H9 (cell line): ENCODE results near the gene HIVEP1. TPM values are rescaled to one million over a fixed set of nuclear protein-coding genes. Genes with fewer than 3 reads are reported as not detected.

ENCODE experiments used
- DNase-seq: peaks from one replicate; pipeline ENCODE4 v3.0.0-alpha.2; 2017
- H2AFZ ChIP-seq: one replicate; pipeline ENCODE4 v1.6.1; 2013; ENCODE audit warnings: mild to moderate bottlenecking, low read length, control low read depth, moderate library complexity
- H2AK5ac ChIP-seq: 2 replicates; pipeline ENCODE4 v1.6.1; 2013; ENCODE audit warnings: low read length, control low read depth, mixed read lengths; ENCODE audit not compliant: insufficient read length
- H2BK120ac ChIP-seq: one replicate; pipeline ENCODE4 v1.6.1; 2013; ENCODE audit warnings: low read depth, mild to moderate bottlenecking, low read length, control low read depth, inconsistent platforms; ENCODE audit not compliant: poor library complexity, severe bottlenecking
- H2BK12ac ChIP-seq: 2 replicates; pipeline ENCODE4 v1.6.1; 2013; ENCODE audit warnings: low read length, control low read depth, mixed read lengths, low read depth; ENCODE audit not compliant: insufficient read length
- H2BK15ac ChIP-seq: 2 replicates; pipeline ENCODE4 v1.6.1; 2013; ENCODE audit warnings: low read depth, low read length, control low read depth
- H2BK20ac ChIP-seq: one replicate; pipeline ENCODE4 v1.6.1; 2013; ENCODE audit warnings: low read depth, mild to moderate bottlenecking, low read length, control low read depth, inconsistent platforms; ENCODE audit not compliant: poor library complexity, severe bottlenecking
- H2BK5ac ChIP-seq: 2 replicates; pipeline ENCODE4 v1.6.1; 2013; ENCODE audit warnings: low read length, control low read depth, mixed read lengths; ENCODE audit not compliant: insufficient read length
- H3K14ac ChIP-seq: 2 replicates; pipeline ENCODE4 v1.6.1; 2013; ENCODE audit warnings: low read length, control low read depth; ENCODE audit not compliant: insufficient read depth
- H3K18ac ChIP-seq: 2 replicates; pipeline ENCODE4 v1.6.1; 2013; ENCODE audit warnings: low read depth, mild to moderate bottlenecking, mixed read lengths, low read length, control low read depth; ENCODE audit not compliant: insufficient read length
- H3K23ac ChIP-seq: 2 replicates; pipeline ENCODE4 v1.6.1; 2013; ENCODE audit warnings: low read length, control low read depth, mixed read lengths, low read depth; ENCODE audit not compliant: insufficient read length
- H3K23me2 ChIP-seq: 2 replicates; pipeline ENCODE4 v1.6.1; 2013; ENCODE audit warnings: low read depth, mild to moderate bottlenecking, mixed read lengths, low read length, control low read depth; ENCODE audit not compliant: insufficient read length, poor library complexity, severe bottlenecking
- H3K27ac ChIP-seq: 2 replicates; pipeline ENCODE4 v1.5.1; 2013; ENCODE audit warnings: low read length, control low read depth, mixed read lengths, low read depth; ENCODE audit not compliant: insufficient read length
- H3K27me3 ChIP-seq: 2 replicates; pipeline ENCODE4 v1.6.1; 2013; ENCODE audit warnings: low read length, control low read depth, inconsistent platforms; ENCODE audit not compliant: insufficient read depth
- H3K4ac ChIP-seq: 2 replicates; pipeline ENCODE4 v1.6.1; 2013; ENCODE audit warnings: low read depth, mild to moderate bottlenecking, control low read depth, inconsistent platforms, low read length, moderate library complexity
- H3K4me1 ChIP-seq: 2 replicates; pipeline ENCODE4 v1.6.1; 2013; ENCODE audit warnings: low read length, control low read depth, inconsistent platforms; ENCODE audit not compliant: insufficient read depth
- H3K4me2 ChIP-seq: 2 replicates; pipeline ENCODE4 v1.6.1; 2013; ENCODE audit warnings: low read length, control low read depth, mixed read lengths; ENCODE audit not compliant: insufficient read length, insufficient read depth
- H3K56ac ChIP-seq: 2 replicates; pipeline ENCODE4 v1.6.1; 2013; ENCODE audit warnings: low read depth, mild to moderate bottlenecking, mixed read lengths, low read length, control low read depth; ENCODE audit not compliant: insufficient read length
- H3K79me1 ChIP-seq: 2 replicates; pipeline ENCODE4 v1.6.1; 2013; ENCODE audit warnings: low read depth, mild to moderate bottlenecking, moderate library complexity, low read length, control low read depth, inconsistent platforms; ENCODE audit not compliant: insufficient read depth, poor library complexity, severe bottlenecking
- H3K79me2 ChIP-seq: 2 replicates; pipeline ENCODE4 v1.6.1; 2013; ENCODE audit warnings: low read length, control low read depth, inconsistent platforms; ENCODE audit not compliant: insufficient read depth
- H3K9ac ChIP-seq: 2 replicates; pipeline ENCODE4 v1.6.1; 2013; ENCODE audit warnings: low read length, control low read depth, mixed read lengths; ENCODE audit not compliant: insufficient read length; ENCODE audit errors: extremely low read depth
- H3K9me3 ChIP-seq: one replicate; pipeline ENCODE4 v1.6.1; 2013; ENCODE audit warnings: low read depth, low read length, inconsistent platforms; ENCODE audit not compliant: control insufficient read depth
- H3T11ph ChIP-seq: one replicate; pipeline ENCODE4 v1.6.1; 2013; ENCODE audit warnings: mild to moderate bottlenecking, low read length, control low read depth, inconsistent platforms
- H4K20me1 ChIP-seq: one replicate; pipeline ENCODE4 v1.6.1; 2013; ENCODE audit not compliant: control insufficient read depth, insufficient read length, insufficient read depth
- H4K5ac ChIP-seq: 2 replicates; pipeline ENCODE4 v1.6.1; 2013; ENCODE audit warnings: low read depth, mild to moderate bottlenecking, mixed read lengths, low read length, control low read depth; ENCODE audit not compliant: insufficient read length
- H4K8ac ChIP-seq: replicated peaks from 2 replicates; pipeline ENCODE4 v1.6.1; 2013; ENCODE audit warnings: low read length, control low read depth, mixed read lengths, low read depth; ENCODE audit not compliant: insufficient read length
- H4K91ac ChIP-seq: 2 replicates; pipeline ENCODE4 v1.6.1; 2013; ENCODE audit warnings: low read depth, mild to moderate bottlenecking, moderate library complexity, mixed read lengths, low read length, control low read depth; ENCODE audit not compliant: insufficient read length
- H3K27ac Mint-ChIP-seq, 3 experiments: 2 replicates in 2 of 3; 3 replicates in 1 of 3; pipeline ENCODE4 v1.8.0; 2020 to 2021; ENCODE audit warnings: mixed read lengths in 3 of 3, mild to moderate bottlenecking in 1 of 3, moderate library complexity in 1 of 3
- H3K27me3 Mint-ChIP-seq: 2 replicates; pipeline ENCODE4 v1.8.0; 2021; ENCODE audit warnings: low read depth, mild to moderate bottlenecking, moderate library complexity, mixed read lengths
- H3K36me3 Mint-ChIP-seq, 3 experiments: 2 replicates in 2 of 3; 3 replicates in 1 of 3; pipeline ENCODE4 v1.8.0; 2020 to 2021; ENCODE audit warnings: low read depth in 3 of 3, mixed read lengths in 3 of 3; ENCODE audit not compliant: insufficient read depth in 1 of 3
- H3K4me1 Mint-ChIP-seq, 2 experiments: 2 replicates each; pipeline ENCODE4 v1.8.0; 2020; ENCODE audit warnings: mixed read lengths in 2 of 2
- H3K4me3 Mint-ChIP-seq, 2 experiments: 2 replicates in 1 of 2; 3 replicates in 1 of 2; pipeline ENCODE4 v1.8.0; 2020 to 2021; ENCODE audit warnings: mild to moderate bottlenecking in 2 of 2, mixed read lengths in 2 of 2, moderate library complexity in 1 of 2
- H3K9me3 Mint-ChIP-seq, 2 experiments: 2 replicates in 1 of 2; 3 replicates in 1 of 2; pipeline ENCODE4 v1.8.0; 2020; ENCODE audit warnings: mild to moderate bottlenecking in 2 of 2, mixed read lengths in 2 of 2, moderate library complexity in 1 of 2
- WGBS: extraction: QIAGEN DNeasy Blood & Tissue Kit; methylation state at CpG from one replicate; pipeline ENCODE4 v1.1.7; 2013; ENCODE audit warnings: missing lambda C conversion rate, low lambda C conversion rate, mixed read lengths; ENCODE audit not compliant: insufficient read length; ENCODE audit errors: extremely low coverage; 5-methylcytosine and 5-hydroxymethylcytosine counted together
- total RNA-seq: library from RNA; stranded (reverse); gene quantifications from 2 replicates; pipeline ENCODE4 v1.2.1, GENCODE V29; 2021
- TF ChIP-seq, protein P1 (sequence below): fragments of 200-600 bp; sonication (generic); conservative IDR thresholded peaks from 3 replicates; pipeline ENCODE4 v1.8.0; 2021; ENCODE audit warnings: antibody characterized with exemption, mild to moderate bottlenecking

HIVEP1 gene
- total RNA-seq, 1 experiment from 2014 or later, result 44.2 TPM

DNA sequence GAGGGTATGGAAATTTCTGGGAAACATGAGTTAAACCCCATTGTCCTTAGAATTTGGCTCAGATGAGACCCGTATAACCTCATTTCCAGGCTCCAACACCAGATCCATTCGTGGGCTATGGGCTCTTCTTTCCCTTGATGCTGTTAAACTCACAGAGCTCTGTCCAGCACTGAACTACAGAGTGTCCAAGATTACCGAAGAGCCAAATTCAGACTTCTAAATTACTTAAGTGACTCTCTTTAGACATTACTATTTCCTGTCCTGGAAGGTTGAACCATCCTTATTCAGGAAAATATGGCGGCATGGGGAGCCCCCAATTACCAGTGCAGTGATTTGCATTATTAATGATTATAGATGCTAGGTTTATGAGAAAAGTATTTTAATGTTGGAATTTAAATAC is 153.2 kb downstream of the HIVEP1 start:
- no peak overlapping the region for H3K4me3 Mint-ChIP-seq
- H2AFZ ChIP-seq, result no peak overlapping the region
- no peaks in the 10 kb centered on the region; the same call in 1 of the 2 replicates for H3K4me1 ChIP-seq
- H3K27me3 ChIP-seq, result no peaks in the 10 kb centered on the region
- H3K4ac ChIP-seq, result no peak overlapping the region
- TF ChIP-seq, protein P1, sequence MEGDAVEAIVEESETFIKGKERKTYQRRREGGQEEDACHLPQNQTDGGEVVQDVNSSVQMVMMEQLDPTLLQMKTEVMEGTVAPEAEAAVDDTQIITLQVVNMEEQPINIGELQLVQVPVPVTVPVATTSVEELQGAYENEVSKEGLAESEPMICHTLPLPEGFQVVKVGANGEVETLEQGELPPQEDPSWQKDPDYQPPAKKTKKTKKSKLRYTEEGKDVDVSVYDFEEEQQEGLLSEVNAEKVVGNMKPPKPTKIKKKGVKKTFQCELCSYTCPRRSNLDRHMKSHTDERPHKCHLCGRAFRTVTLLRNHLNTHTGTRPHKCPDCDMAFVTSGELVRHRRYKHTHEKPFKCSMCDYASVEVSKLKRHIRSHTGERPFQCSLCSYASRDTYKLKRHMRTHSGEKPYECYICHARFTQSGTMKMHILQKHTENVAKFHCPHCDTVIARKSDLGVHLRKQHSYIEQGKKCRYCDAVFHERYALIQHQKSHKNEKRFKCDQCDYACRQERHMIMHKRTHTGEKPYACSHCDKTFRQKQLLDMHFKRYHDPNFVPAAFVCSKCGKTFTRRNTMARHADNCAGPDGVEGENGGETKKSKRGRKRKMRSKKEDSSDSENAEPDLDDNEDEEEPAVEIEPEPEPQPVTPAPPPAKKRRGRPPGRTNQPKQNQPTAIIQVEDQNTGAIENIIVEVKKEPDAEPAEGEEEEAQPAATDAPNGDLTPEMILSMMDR, result no peak
- H2BK15ac ChIP-seq, result no peak overlapping the region
- H3K27ac Mint-ChIP-seq, result 0 out of 7 replicates have a peak overlapping the region, but pooled peaks of 1 of the 3 experiments have one; percentile 44
- WGBS, result no CpG with 5 or more reads among the region's 4 CpGs
- no peak overlapping the region for H3K18ac ChIP-seq
- no peak overlapping the region for H3K27ac ChIP-seq
- no peak overlapping the region for H4K5ac ChIP-seq
- no peak overlapping the region for H3K9ac ChIP-seq
- peaks cover 27 to 36% (median 30%) of the 10 kb centered on the region in 3 experiments; a peak in 6 of 7 replicates for H3K36me3 Mint-ChIP-seq
- H4K8ac ChIP-seq, result no peak overlapping the region
- H3K9me3 ChIP-seq, result no peaks in the 10 kb centered on the region
- H3K9me3 Mint-ChIP-seq, result no peaks in the 10 kb centered on the region
- no peak overlapping the region for H4K91ac ChIP-seq
- H3K23ac ChIP-seq, result no peak overlapping the region
- no peak overlapping the region for H2BK5ac ChIP-seq
- no peak overlapping the region for H3T11ph ChIP-seq
- H2BK20ac ChIP-seq, result no peak overlapping the region
- no peaks in the 10 kb centered on the region for H4K20me1 ChIP-seq
- H3K23me2 ChIP-seq, result no peaks in the 10 kb centered on the region
- H3K14ac ChIP-seq, result no peak overlapping the region
- no peak for DNase-seq
- H2AK5ac ChIP-seq, result no peak overlapping the region
- H3K79me2 ChIP-seq, result no peaks in the 10 kb centered on the region
- no peak overlapping the region for H2BK120ac ChIP-seq
- H3K56ac ChIP-seq, result no peak overlapping the region
- no peak overlapping the region for H3K4me2 ChIP-seq
- H3K27me3 Mint-ChIP-seq, result no peaks in the 10 kb centered on the region
- peaks cover 6 to 7% of the 10 kb centered on the region in 2 experiments for H3K4me1 Mint-ChIP-seq
- H2BK12ac ChIP-seq, result no peak overlapping the region
- H3K79me1 ChIP-seq, result no peaks in the 10 kb centered on the region
